Endometrium (tissue), 2 donors: Measurements from ENCODE around the gene MOB2.

Experiments
- FAIRE-seq: peaks from 2 replicates; lab custom pipeline; 2012; peaks lifted over from hg19 to GRCh38; lab: Jason Lieb, UNC
- donor health status: control.
- donor health status: control.

The MOB2 gene

DNA sequence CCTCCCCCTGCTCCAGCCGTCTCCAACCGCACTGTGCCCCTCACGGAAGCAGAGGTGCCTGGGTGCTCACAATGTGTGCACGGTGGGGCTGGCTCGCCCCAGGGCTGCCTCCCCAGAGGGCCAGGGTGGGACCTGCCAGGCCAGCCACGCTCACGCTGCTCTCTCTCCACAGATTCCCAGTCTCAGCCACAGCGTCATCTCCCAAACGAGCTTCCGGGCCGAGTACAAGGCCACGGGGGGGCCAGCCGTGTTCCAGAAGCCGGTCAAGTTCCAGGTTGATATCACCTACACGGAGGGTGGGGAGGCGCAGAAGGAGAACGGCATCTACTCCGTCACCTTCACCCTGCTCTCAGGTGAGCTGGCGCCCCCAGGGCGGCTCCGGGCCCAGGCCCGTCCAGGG is 30.4 kb downstream of the MOB2 start:
- no peak for FAIRE-seq

DNA sequence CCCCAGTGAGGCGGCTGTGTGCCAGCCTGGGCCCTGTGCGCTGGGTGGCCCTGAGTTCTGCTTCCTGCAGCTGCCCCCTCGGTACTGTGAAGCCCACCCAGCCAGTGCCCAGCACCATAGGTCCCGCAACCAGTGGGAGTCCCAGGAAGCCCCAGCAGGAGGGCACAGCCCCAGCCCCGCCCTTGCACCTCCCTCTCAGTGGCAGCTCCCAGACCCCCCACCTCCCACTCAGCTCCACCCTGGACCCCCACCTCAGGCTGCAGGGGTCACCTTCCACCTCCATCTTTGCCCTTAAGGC is 30.9 kb downstream of the MOB2 start:
- FAIRE-seq = no peak

DNA sequence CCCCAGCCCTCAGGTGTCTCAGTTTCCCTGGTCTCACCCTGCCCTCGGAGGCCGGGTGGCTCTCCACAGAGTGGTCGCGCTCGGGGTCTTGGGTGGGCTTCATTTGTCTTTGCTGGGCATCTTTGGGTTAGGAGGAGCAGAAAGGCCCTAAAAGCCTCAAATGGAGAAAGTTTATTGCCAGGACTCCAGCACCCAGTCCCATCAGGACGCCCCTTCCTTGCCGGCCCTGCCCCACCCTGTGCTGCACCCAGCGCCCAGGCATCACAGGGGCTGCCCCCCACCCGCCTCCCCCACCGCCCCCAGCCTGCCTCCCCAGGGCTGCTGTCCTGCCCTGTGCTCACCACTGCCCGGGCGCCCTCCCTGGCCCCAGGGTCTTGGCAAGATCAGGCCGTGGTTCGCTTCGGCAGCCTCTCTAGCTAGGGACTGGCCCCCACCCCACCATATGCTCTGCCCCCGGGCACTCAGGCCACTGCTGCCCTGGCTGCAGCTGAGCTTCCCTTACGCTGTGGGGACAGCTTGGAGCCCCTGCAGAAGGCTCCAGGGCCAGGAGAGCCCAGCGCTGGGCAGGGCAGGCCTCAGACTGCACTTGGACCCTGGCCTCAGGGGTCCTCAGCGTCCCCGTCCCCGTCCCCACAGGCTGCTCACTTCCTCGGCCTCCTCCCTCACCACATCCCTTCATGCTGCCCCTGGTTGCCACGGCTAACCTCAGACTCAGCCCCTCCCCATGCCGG is 31.4 kb downstream of the MOB2 start:
- FAIRE-seq = no peak

DNA sequence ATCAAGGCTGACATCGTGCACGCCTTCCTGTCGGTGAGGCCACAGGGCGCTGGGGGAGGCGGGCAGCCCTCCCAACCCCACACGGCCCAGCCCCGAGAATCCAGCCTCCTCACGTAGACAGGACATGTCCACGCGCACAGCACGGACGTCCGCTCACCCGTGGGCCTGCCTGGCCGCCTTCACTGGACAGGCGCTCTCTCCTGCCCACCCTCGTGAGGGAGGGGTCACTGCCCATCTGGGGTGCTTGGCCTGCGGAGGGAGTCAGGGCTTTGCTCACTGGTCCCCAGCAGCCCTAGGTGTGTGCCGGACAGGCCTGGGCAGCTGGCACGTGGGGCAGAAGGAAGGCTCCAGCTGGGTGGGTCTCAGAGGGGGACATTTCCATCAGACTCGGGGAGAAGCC is 32.0 kb downstream of the MOB2 start:
- FAIRE-seq = no peak

DNA sequence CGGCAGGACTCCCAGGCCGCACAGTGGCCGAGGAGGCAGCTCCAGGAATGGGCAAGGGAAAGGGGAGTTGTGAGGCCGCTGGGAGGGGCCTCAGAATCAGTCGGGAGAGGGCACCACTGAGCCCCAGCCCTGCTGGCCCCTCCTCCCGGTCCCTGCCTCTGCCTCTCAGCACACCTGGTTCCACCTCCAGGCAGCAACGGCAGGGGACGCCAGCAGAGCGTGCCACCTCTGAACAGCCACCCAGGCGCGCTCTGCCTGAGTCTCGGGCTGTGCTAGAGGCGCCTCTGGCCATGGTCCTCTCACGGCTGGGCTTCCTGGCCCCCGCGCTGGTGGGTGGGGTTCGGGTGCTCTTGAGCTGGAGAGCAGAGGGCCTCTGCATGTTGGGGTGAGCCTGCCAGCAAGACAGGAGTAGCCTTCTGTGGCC is 33.0 kb downstream of the MOB2 start:
- FAIRE-seq = no peak

DNA sequence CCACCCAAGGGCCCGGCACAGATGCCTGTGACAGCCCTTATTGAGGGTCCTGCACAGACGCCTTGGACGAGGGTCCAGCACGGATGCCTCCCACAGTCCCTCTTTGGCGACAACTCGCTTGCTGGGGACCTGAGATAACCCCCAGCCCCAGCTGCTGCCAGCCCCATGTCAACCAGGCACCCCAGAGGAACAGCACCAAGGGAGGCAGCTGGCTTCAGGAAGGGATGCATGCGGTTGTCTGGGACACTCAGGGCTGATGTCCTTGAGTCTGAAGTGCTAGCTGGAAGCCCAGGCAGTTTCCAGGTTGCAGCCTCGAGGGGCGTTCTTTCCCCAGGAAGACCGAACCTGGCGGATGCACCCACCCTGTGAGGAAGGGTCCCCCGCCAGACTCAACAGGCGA is 33.8 kb downstream of the MOB2 start:
- no peak for FAIRE-seq

DNA sequence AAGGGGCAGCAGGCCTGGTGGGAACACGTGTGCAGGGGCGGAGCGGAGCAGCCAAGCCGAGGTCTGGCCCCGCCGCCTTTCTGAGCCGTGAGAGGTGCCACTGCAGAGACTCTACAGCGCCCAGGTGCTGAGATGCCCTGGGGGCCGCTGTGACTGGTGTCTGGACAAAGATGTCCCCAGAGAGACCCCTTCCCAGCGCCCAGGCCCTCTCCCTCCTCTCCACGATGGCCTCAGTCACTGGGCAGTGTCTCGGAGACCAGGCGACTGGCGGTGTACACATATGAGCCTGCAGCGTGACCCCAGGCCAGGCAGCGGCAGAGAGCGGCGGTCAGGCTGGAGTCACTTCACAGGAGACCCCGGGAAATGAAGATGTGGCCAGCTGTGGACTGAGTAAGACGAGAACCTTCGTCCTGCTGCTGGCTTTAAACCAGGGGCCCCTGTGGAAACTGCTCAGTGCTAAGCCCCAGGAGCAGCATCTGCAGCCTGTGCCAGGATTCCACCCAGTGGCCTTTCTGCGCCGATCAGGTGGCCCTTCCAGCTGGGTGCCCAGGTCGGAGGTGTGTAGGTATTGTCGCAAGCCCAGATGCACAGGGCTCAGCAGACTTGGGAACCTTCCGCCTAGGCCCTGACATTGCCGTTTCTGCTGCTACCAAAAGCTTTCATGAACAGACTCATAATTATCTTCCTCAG is 34.7 kb downstream of the MOB2 start:
- FAIRE-seq = no peak

DNA sequence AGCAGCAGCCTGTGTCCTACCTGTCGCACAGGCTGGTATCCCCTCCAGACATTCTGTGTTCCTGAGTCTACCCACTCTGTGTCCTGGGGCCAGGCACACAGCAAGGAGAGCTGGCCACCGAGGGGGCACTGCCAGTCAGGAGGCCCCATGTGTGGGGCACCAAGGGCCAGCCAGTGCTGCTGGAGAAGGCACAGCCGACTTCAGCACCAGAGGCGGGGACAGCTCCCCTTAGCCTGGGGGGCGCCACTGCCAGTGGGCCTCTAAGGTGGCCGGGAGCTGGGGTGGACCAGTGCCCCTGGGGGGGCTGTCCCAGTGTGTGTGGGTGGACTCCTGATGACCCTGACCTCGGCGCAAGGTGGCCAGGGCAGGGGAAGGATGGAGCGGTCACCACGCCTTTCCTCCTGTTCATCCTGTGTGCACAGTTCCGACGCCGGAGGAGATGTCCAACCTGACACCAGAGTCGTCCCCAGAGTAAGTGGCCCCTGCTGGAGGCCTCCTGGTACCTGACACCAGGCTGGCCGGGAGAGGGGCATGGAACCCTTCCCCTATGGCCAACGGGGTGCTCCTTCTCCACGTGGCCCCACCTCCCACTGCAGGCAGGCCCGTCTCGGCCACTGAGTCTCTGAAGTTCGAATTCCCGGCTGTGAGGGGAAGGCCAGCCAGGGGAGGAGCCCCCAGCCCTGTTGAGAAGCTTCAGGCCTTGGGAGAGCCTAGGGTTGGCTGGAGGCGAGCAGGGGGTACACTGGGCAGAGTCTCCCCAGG is 35.4 kb downstream of the MOB2 start:
- FAIRE-seq = no peak

DNA sequence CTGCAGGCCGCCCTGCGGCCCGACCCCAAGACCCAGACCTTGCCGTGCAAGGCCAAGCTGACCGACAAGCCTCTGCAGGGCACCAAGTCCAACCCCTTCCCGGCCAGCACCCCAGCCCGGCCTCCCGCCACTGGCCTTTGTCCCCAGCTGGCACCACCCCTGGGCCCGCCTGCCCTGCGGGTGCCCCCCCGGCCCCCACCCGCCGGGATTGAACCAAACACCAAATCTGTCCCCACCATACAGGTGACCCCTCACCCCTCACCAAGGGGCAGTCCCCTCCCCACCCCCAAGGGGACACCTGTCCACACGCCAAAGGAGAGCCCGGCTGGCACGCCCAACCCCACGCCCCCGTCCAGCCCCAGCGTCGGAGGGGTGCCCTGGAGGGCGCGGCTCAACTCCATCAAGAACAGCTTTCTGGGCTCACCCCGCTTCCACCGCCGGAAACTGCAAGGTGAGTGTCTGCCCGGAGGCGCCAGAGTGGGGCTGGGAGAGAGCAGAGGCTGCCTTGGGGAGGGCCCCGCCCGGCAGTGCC is 36.2 kb downstream of the MOB2 start:
- FAIRE-seq = no peak

DNA sequence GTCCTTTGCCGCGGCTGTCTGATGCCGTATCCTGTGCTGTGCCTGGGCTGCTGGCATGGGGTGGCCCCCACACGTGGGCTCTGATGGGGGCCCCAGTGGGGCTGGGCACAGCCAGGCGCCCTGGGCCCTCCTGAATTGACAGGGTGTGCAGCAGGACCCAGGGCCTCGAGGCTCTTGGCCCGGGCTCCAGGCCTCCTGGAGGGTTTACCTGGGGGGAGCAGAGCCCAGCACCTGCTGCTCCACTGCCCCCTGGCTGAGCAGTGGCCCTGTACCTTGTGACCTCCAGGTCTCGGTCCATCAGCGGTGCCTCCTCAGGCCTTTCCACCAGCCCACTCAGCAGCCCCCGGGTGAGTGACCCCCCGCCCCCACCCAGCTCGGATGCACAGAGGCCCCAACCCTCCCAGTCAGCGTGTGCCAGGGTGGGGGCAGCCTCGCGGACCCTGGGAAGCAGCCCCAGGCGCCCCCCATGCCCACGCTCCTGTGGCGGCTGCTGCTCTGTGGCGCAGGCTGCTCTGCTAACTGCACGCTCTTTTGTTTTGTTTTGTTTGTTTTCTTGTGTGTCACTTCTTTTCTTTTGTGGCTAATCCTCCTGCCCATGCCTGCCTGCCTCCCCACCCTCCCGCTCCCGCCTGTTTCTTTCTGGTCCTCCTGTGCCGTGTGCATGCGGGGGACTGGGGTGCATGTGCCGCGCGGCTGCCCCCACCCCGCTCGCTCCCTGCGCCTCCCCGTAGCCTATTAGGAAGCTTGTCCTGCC is 36.9 kb downstream of the MOB2 start:
- no peak for FAIRE-seq

DNA sequence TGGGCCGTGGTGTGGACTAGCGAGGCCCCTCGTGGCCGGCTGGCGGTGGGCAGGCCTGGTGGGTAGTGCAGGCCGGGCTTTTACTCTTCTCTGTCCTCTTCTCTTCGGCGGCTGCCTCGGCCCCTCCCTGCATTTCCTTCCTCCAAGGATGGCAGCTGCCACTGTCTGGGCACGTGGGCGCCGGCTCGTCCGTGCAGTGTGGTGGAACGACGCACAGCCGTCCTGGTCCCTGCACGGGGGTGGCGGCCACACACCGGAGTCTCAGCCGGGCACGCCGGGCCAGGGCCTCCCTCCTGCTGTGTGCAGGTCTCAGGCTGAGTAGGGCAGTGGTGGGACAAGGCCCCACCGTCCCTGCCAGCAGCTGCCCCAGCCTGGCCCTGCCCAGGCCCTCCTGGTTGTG is 37.7 kb downstream of the MOB2 start:
- FAIRE-seq = no peak

DNA sequence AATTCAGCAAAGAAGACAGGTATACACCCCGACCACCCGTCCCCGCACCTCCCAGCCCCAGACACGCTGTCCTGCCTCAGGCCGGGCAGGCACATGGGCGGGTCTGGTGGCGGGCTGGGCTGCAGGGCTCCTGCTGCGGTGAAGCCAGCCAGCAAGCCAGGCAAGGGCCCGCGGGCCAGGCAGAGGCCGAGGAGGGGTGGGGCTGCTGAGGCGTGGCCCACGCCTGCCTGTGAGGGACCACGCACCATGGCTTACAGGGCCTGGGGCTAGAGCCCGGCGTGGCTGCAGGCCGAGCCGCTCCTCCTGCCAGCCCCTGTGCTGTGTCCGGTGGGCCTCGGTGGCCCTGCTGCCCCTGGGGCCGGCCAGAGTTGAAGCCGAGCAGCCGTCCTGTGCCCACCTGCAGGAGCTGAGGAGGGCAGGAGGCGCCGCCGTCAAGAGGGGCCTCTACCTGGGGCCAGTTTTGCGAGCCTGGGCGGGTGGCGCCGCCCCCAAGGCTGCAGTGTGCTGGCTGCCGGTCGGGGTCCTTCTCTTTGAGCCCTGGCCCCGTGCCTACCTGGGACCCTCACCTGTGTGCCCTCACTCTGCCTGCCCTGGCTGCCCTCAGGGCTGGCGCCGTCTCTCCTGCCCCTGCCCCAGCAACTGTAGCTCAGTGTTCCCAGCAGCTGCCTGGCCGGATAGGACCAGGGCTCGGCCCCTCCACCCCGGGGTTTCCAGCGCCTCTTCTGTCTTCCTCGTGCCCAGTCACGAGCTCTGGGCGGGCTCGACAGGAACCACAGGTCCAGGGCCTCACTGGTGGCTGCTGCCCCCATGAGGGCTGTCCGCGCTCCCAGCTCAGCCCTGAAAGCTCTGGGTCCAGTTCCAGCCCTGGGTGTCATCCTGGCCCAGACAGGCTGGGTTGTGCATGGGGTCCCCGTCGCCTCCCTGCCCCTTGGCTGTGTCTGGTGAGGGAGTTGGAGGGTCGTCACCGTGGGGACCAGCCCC is 38.4 kb downstream of the MOB2 start:
- FAIRE-seq = no peak

DNA sequence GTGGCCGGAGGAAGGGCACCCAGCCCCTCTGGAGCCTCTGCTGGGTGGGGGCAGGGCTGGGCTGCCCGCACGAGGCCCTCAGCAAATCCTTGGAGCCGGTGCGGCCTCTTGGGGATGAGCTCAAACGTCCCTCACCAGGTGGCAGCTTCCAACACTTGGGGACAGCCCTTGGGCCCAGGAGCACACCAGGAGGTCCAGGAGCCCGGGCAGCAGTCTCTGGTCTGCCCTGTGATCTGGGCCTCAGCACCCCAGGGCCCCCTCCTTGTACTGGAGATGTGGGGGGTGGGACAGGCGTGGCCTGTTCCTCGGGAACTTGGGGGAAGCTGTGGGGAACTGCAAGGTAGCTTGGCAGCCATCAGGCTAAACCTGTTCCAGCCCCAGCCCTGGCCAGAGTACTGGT is 40.0 kb downstream of the MOB2 start:
- FAIRE-seq = no peak

DNA sequence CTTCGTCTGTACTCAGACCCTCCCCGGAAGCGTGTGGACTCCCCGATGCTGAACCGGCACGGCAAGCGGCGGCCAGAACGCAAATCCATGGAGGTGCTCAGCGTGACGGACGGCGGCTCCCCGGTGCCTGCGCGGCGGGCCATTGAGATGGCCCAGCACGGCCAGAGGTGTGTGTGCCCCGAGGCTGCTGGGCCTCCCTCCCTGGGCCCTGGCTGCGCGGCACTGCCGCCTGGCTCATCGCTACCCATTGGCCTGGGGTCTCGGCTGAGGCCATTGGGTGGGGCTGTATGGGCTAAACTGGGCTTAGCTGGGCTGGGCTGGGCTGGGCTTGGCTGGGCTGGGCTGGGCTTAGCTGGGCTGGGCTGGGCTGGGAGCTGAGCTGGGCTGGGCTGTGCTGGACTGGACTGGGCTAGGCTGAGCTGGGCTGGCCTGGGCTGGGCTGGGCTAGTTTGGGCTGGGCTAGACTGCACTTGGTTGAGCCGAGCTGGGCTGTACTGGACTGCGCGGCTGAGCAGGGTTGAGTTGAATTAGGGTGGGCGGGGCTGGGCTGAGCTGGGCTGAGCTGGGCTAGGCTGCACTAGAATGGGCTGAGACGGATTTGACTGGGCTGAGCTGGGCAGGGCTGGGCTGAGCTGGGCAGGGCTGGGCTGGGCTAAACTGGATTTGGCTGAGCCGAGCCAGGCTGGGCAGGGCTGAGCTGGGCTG is 40.7 kb downstream of the MOB2 start:
- FAIRE-seq = no peak

DNA sequence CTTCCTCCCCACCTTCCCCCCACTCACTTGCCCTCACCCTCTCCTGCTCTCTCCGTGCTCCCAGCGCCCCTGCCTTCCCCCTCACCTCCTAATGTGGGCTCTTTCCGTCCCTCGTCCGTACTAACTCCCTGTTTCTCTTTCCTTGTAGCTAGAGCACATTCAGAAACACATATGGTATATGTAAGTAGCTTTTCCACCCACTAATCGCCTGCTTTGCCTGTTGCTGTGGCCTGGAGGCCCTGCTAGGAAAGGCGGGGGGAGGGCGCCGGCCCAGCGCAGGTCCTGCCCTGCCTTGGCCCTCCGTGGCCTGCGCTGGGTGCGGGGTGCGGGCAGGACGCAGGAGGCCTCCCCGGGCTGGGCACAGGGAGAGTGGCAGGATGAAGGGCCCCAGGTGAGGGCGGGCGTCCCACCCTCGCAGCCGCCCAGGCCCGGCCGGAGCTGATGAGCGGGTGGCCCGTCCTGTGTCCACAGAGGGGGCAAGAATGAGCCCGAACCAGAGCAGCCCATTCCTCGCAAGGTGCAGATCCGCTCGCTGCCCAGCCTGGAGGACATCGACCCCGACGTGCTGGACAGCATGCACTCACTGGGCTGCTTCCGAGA is 41.7 kb downstream of the MOB2 start:
- no peak for FAIRE-seq

DNA sequence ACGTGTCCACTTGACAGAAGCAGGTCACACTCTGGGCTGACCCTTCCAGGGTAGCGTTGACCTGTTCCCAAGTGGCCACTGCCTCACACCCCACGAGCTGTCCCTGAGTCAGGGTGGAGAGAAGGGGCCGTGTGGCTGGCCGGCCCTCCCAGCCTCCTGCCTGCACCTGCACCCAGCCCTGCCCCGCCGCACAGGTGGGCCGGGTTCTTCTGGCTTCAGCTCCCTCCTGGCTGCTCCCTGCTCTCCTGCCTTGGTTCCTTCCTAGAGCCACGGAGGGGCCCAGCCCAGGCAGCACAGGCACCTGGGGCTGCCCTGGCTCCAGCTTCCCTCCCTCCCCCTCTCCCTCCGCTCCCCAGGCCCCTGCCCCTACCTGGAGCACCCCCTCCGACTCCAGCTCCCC is 42.3 kb downstream of the MOB2 start:
- FAIRE-seq = no peak

DNA sequence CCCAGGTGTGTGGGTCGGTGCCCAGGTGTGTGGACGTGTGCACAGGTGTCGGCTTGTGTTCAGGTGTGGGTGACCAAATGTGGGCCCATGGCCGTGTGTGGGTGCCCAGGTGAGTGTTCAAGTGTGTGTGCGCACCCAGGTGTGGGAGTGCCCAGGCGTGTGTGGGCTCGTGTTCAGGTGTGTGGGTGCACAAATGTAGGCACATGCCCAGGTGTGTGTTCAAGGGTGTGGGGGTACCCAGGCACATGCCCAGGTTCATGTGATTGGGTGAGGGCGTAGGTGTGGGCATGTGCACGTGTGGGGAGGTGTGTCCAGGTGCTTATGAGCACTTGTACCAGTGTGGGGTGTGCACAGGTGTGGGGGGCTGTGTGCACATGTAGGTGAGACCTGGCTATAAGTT is 42.8 kb downstream of the MOB2 start:
- FAIRE-seq = no peak

DNA sequence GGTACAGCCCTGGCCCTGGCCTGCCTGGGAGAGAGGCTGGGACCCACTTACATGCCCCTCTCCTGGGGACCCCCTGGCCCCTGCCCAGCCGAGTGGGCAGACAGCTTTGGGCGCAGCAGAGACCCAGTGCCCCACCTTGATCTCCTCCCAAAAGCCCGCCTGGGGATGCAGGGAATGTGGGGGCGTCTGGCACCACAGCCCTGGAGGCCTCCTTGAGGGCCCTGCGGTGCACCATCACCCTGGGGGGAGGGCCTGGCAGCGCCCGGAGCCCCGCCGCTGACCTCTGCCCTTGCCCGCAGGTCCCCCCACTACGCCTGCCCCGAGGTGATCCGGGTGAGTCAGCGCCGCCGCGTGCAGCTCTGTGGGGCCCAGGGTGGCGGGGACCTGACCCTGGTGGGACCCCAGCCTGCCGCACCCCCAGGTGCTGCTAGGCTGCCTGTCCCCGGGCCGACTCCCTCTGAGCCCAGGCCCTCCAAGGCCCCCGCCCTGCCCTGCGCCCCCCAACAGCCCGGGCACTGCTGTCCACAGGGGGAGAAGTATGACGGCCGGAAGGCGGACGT is 43.7 kb downstream of the MOB2 start:
- no peak for FAIRE-seq

DNA sequence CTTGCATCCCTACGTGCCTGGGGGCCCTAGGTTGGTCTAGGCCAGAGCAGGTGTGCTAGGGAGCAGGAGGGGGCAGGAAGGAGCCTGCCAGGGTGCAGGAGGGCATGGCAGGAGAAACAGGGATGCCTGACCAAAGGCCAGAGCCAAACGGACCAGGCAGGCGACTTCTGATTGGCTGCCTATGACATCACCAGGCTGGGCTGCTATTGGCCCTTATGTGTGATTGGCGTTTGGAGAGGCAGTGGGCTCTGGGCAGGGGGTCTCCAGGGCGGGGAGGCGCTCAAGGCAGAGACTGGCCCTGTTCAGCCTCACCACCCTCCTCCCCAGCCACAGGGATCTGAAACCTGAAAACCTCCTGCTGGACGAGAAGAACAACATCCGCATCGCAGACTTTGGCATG is 44.4 kb downstream of the MOB2 start:
- FAIRE-seq = no peak

DNA sequence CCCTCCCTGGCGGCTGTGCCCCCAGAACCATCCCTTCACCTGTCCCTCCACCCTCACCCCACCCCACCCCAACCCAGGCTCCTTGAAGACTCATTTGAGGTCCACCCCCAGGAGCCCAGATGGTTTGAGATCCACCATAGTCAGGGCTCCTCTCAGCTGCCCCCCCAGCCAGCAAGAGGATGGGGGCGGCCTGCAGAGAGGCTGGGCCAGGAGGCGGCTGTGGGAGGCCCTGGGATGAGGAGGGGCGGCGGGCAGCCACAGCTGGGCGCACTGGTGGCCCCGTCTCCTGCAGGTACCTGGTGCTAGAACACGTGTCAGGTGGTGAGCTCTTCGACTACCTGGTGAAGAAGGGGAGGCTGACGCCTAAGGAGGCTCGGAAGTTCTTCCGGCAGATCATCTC is 46.1 kb downstream of the MOB2 start:
- FAIRE-seq = no peak
